Hindlimb muscle (tissue), 1 donor: ENCODE results near the gene SLC7A4. TPM values are rescaled to one million over a fixed set of nuclear protein-coding genes. Genes with fewer than 3 reads are reported as not detected.
"Not testable (repeated sequence)": the region's sequence is repeated elsewhere in the genome, so short reads cannot be mapped to it uniquely, and the experiment has no call there.

Experiments used
- DNase-seq: peaks from one replicate; pipeline ENCODE4 v3.0.0-alpha.2; 2013
- polyA plus RNA-seq: library from polyadenylated mRNA; unstranded; fragments of 120-200 nt; gene quantifications from one replicate; pipeline ENCODE4 v1.2.1, GENCODE V29; 2013; ENCODE audit not compliant: insufficient read length

Gene SLC7A4
- polyA plus RNA-seq = 1.3 TPM

DNA sequence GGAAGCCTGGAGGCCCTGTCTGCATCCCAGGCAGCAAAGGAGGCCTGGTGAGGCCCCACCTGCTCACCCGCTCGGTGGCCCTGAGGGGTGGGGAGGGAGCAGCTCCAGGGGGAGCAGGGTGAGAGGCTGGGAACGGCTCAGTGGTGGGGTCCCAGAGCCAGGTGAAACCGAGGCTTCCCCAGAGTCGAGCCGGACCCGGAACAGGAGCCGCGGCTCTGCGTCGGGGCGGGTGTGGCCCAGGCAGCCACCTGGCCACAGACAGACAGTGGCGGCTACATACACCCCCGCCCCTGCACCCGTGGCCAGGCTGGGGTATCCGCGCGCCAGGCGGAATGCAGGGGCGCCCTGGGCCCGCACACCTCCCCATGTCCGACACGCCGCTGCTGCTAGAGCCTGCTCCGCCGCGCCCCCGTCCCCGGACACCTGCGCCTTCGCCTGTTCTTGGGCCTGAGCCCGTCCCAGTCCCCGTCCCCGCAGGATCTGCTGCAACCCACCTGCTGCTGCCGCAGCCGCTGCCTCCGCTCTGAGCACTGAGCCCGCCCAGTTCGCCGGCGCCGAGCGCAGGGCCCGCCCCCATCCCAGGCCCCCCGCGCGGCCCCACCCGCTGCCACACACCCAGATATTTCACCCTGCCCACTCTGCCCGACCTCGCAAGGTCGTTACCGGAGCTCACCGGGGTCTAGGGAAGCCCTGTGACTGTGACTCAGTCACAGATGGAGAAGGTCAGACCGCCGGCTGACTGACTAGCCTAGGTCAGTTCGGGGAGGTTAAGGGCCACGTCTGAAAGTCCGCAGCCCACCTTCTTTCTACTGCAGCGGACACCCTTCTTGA lies at the start of gene SLC7A4:
Gene SLC7A4 (minus strand): TSS at position 525 of the 831 bp plus-strand sequence. CDS start 749 bp downstream, outside the sequence.
- DNase-seq = no peak

DNA sequence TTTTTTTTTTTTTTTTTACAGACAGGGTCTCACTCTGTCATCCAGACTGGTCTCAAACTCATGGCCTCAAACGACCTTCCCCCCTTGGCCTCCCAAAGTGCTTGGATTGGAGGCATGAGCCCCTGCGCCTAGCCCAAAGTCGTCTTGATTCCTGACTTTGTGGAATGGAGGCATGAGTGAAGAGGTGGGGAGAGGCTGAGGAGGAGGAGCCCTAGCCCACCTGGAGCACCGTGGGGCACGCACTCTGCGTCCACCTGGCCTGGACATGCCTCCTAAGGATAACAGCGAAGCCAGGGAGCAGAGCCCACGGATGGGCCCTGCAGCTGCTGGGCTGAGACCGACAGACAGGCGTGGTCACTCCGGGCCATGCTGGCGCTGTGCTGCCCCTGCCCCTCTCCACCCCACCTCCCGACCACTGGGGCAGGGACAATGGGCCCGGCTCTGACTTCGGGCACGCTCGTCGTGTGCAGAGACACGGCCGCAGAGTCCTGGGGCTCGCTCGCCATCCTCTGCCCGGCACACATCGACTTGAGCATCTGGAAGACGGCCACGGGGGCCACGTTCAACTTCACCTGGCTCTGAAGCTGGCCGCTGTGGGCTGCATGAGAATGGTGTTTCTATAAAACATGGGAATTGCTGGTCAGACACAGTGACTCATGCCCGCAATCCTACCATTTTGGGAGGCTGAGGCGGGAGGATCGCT lies 48.2 kb upstream of the SLC7A4 start:
- no peak for DNase-seq

GRCh38 chr22:21079493-21079892 lies 47.1 kb upstream of the SLC7A4 start:
- DNase-seq = no peak

GRCh38 chr22:21078916-21079315 lies 46.6 kb upstream of the SLC7A4 start:
- no peak for DNase-seq

- no peak for DNase-seq
Measured at GRCh38 chr22:21077884-21078508, 45.6 kb upstream of the SLC7A4 start.

DNA sequence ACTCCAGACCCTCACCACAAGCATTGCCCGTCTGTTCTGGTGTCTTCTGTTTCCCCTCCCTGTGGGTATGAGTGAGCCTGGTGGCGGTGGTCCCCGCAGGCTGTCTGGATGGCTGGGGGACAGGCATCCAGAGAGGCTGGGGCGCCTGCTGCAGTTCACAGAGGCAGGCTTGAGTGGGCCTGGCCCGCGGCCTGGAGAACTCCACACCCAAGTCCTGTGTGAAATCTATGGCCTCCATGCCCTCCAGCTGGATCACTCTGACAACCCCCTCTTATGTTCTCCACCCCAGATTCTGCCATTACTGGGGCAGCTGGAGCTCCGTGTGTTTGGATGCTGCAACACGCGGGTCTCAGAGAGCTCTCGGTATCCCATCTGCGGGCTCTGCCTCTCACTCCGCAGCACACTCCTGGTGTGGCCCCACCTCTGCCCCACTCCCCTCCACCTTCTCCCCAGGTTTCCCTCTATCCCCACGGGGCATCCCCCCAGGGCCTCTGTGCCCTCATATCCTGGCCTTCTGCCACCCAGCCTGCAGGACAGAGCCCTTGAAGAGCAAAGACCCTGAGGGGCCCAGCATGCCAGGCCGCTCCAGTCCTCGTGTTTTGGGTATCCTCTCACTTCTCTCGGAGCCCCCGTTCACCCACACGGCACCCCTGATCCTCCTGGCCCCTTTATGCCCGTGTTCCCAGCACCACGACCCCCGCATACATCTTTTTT lies 44.7 kb upstream of the SLC7A4 start:
- DNase-seq = no peak

- DNase-seq = no peak
Measured at GRCh38 chr22:21075516-21076138, 43.3 kb upstream of the SLC7A4 start.

DNA sequence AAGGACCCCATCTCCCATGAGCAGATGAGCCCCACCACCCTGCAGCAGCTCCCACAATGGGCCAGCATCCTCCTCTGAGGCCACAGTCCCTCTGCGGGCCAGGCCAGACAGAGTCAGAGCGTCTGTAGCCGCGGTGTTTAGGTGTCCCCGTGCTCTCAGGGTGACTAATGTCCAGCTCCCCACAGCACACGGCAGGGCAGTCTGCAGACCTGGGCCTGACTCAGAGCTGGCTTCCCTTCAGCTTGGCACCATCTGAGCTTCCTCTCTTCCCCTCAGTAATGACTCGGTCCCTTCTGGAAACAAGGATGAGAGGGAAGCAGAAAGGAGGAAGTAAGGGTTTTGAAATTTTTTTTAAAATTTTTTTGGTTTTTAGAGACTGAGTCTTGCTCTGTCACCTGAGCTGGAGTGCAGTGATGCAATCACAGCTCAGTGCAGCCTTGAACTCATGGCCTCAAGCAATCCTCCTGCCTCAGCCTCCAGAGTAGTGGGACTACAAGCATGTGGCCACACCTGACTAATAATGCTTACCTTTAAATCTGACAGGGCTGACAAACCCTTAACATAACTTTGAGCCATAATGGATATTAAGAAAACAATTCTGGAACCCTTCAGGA lies 41.8 kb upstream of the SLC7A4 start:
- DNase-seq = no peak

DNA sequence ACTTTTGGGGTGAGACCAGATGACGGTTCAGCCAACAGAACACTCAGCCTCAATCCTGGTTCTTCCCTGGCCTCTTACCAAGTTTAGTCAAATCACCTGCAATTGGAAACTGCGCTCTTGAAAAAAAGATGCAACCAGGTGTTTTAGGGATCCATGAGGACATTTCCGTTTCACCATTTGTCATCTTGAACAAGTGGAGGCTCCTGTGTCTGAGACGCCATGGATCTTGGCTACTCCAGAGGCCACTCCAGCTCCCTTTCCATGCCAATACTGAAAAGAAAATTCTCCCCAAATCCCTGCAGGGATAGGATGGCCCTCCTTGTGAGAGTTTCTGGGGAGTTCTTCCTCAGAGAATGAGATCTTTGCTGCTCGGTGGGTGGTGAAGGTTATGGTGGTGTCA lies 41.1 kb upstream of the SLC7A4 start:
- no peak for DNase-seq

- DNase-seq = no peak
Measured at GRCh38 chr22:21073023-21073422, 40.7 kb upstream of the SLC7A4 start.

DNA sequence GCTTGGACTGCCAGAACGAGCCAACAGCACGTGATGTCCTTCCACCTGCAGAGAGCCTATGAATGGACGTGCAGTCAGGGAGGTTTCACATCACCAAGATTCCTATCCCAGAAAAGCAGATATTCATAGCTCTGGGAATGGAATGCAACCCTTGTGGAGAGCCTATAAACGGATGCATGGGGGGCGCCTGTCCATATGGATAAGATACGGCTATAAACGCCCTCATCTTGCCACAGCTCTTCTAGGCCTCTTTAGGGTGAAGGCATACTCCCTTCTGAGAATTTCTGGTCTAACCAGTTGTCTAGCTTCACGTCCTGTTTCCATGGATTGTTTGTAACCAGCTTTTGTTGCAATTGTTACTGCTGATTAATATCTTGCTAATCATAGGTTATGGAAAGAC lies 39.4 kb upstream of the SLC7A4 start:
- not testable (repeated sequence) for DNase-seq

GRCh38 chr22:21070690-21071615 lies 38.6 kb upstream of the SLC7A4 start:
- DNase-seq = no peak

- DNase-seq = no peak
Measured at GRCh38 chr22:21069375-21069774, 37.0 kb upstream of the SLC7A4 start.

- no peak for DNase-seq
Measured at GRCh38 chr22:21068681-21069276, 36.4 kb upstream of the SLC7A4 start.

DNA sequence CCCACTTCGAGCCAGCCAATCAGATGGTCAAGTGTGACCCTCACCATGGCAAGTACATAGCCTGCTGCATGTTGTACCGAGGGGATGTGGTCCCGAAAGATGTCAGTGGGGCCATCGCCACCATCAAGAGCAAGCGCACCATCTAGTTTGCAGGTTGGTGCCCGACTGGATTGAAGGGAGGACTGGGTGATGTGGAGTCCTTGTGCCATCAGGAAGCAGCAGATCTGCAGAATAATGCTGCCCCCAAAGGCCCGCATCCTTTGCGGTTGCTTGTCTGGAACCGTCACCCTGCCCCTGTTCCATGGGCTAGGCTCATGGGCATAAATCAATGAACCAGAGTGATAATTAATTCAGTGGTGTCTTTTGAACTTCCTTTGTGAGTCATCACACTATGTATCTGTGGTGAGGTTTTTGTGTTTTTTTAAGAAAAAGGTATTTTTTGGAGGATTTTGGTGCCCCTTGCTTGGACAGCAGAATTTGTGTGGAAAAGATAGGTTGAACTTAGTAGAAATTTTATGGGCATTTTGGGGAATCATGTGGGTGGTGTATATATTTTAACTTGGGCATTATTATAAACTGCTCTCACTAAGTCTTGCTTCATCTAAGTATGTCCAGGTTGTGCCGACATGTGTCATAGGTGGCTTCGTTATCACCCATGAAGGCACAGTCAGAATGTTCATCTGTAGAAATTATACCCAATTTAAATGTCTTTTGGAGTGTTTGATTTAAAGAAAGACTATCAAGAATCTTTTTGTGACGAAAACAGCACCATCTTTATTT lies 35.7 kb upstream of the SLC7A4 start:
- DNase-seq = no peak

GRCh38 chr22:21067075-21067900 lies 34.9 kb upstream of the SLC7A4 start:
- DNase-seq = no peak

GRCh38 chr22:21064917-21065864 lies 32.8 kb upstream of the SLC7A4 start:
- no peak for DNase-seq
